DMS114 treated with DMSO at 0.1 percent for 48 hours (cell line): Measurements from ENCODE around the gene RAB3B.
"Not testable (repeated sequence)": the region's sequence is repeated elsewhere in the genome, so short reads cannot be mapped to it uniquely, and the experiment has no call there.

Experiments
- DNase-seq: peaks from one replicate; lab custom pipeline; 2025; ENCODE audit not compliant: unreplicated experiment; lab: John Stamatoyannopoulos, UW

The RAB3B gene

DNA sequence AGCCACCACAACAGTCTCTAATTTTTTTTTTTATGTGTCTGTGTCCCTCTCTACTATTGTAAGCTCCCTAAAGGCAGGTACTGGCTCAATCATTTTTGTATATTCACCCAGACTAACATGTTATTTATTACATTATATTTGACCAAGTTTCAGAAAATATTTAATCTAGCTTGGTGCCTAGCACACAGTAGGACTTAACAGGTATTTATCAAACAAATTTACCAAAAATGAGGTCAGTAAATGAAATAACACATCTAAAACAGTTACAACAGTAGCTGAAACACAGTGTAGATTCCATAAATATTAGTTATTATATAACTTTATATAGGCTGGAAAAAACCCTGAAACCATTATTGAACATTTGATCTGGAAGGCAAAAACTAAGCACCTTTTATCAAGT lies 114.7 kb downstream of the RAB3B start:
- no peak for DNase-seq

DNA sequence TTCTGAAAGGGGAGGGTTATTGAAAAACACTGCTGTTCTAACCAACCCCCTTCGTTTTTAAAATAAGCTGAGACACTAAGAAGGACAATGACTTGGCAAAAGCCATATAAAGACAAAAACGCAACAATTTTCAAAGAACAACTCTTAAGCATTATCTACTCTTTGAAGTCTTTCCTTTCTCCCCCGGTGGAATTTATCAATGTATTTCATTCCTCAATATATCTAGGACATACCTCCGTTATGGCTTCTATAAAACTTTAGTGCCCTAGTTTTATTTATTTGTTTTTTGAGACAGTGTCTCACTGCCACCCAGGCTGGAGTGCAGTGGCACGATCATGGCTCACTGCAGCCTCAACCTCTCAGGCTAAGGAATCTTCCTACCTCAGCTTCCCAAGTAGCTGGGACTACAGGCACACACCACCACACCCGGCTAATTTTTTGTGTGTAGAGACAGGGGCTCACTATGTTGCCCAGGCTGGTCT lies 115.2 kb downstream of the RAB3B start:
- no peak for DNase-seq

- DNase-seq = not testable (repeated sequence)
Observed at GRCh38 chr1:51873270-51873669, 117.2 kb downstream of the RAB3B start.

GRCh38 chr1:51871351-51871975 lies 119.0 kb downstream of the RAB3B start:
- DNase-seq = no peak

DNA sequence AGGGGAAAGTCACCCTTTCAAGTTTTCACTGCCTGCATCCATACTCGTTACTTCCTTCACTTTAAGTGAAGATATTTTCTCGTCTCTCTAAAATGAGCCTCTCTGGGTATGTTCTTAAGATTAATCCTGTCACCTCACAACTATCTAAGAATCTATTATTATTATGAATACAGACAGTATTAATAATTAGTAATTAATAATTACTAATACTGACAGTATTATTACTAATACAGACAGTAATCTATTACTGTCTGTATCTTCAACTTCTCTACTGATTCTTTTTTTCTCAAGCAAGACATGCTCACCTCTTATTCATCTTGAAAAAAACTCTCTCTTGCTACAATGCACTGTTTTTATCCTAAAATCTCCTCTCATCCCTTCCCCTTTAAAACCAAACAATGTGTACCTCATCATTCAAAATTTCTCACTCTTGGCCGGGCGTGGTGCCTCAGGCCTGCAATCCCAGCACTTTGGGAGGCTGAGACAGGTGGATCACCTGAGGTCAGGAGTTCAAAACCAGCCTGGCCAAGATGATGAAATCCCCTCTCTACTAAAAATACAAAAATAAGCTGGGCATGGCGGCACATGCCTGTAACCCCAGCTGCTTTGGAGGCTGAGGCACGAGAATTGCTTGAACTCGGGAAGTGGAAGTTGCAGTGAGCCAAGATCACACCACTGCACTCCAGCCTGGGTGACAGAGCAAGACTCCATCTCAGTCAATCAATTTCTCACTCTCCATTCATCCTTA lies 119.7 kb downstream of the RAB3B start:
- no peak for DNase-seq

DNA sequence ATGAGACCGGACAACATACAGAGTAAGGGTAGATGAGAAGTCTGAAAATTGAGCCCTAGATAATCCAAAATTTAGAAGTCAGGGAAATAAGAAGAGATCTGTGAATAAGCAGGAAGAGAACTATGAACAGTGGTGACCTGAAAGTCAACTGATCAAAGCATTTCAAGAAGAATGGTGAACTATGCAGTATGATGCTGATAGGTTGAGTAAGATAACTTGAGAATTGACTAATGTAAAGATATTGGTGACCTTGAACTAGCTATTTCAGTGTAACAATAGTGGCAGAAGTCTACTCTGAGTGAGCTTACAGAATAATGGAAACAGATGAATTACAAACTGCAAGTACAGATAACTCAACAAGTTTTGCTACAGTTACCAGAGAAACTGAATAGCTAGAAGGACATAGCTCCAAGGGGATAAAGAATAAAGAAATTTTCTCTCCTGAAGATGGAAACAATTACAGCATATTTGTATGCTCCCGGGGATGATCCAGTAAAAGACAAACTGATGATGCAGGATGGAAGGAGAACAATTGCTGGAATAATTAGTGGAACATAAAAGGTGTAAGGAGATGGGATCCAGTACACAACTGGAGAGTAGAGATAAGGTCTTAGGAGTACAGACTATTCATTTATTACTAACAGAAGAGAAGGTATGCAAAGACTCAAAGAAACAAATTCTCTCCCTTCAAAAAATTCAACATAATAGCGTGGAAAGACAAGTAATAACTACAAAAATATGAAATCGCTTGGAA lies 122.8 kb downstream of the RAB3B start:
- DNase-seq = no peak

DNA sequence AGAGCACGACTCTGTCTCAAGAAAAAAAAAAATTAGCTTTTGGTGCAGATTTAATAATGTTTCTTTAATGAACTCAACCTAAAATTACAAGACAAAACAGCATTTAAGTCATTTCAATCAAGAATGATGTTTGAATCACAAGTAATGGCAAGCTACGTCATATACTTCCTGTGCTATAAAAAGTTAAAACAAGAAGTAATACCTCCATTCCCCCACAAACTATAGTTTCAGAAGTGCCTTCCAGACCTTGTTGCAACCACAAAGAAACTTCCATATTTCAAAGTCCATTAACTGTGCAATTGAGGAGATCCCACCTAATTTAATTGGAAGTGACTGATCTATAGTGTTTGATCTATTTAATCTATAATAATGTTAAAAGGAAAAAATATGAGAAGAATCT lies 127.1 kb downstream of the RAB3B start:
- DNase-seq = no peak

DNA sequence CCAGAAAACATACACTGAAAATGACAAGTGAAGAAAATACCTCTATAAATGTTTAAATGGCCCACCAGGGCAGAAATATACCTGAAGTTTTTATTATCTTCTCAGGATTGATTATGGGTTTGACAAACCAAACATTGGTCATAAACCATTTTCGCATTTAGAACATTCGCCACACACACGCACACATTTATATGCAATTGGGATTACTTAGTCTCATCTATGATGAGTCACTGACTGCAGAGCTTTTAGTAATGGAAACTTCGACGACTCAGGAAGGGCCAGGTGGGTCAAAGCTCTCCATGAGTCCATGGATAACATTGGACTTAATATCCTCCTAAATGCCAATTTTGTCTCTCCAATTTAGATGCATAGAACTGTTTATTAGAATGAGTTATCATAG lies 128.8 kb downstream of the RAB3B start:
- DNase-seq = no peak

- no peak for DNase-seq
Observed at GRCh38 chr1:51859735-51860134, 130.8 kb downstream of the RAB3B start.

DNA sequence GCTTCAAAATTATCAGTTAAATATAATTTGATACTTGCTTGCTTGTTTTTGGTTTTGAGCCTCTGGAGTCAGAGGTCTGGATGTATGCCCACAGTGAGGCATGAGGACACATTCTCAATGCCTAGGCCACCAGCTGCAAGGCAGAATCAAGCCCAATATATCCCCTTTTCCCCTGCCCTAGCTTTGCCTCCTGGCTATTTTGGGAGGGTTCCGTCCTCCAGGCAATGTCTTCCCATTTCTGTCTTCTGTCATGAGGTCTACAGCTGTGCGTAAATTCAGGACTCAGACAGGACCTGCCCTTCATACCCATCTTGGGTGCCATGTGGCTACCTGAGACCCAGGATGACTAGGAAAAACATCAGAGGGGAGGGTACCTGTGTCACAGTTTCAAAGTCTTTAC lies 131.2 kb downstream of the RAB3B start:
- no peak for DNase-seq

GRCh38 chr1:51858892-51859291 lies 131.6 kb downstream of the RAB3B start:
- no peak for DNase-seq
